K562 (cell line): ENCODE measurements around the gene AFAP1. TPM values are rescaled to one million over a fixed set of nuclear protein-coding genes. Genes with fewer than 3 reads are reported as not detected.

Experiments
- ATAC-seq: fragments of 200-7000 bp; cut with Tn5 transposase; 3 replicates; pipeline ENCODE4 v1.9.1; 2020; ENCODE audit warnings: moderate library complexity
- BruUV-seq: library from RNA; stranded (reverse); fragments of 400-500 nt; replicated peaks from 2 replicates; lab custom pipeline; 2021; lab: Mats Ljungman, UMichigan
- CTCF ChIA-PET: fragments of 300-600 bp; formaldehyde crosslinking; extraction: SDS; loops from one replicate; lab custom pipeline; 2021; ENCODE audit warnings: low intra/inter-chr PET ratio; lab: Yijun Ruan, JAX
- POLR2A ChIA-PET: fragments of 300-600, 350-650 bp; sonication (Branson Sonifier 250); formaldehyde crosslinking; extraction: SDS; loops from one replicate; lab custom pipeline; 2021; ENCODE audit warnings: antibody characterized with exemption, inconsistent platforms; lab: Yijun Ruan, JAX
- DNase-seq, 4 experiments: peaks; one replicate each; pipeline versions ENCODE4 v3.0.0 to v3.0.0-alpha.2; 2011 to 2018; ENCODE audit warnings: low spot score in 3 of 4, mixed read lengths in 3 of 4; ENCODE audit errors: extremely low read depth in 1 of 4
- FAIRE-seq: peaks from 2 replicates; lab custom pipeline; 2011; peaks lifted over from hg19 to GRCh38; lab: Jason Lieb, UNC
- H2AFZ ChIP-seq: 2 replicates; pipeline ENCODE4 v1.6.0; 2011; ENCODE audit warnings: low read depth, low read length, control low read depth, inconsistent platforms
- H3K27ac ChIP-seq: fragments of 200-600 bp; 3 replicates; pipeline ENCODE4 v1.8.0; 2011; ENCODE audit warnings: low read depth, mild to moderate bottlenecking, control low read depth, inconsistent platforms, low read length, moderate library complexity, mixed read lengths; ENCODE audit errors: extremely low read depth
- H3K27me3 ChIP-seq, 2 experiments: fragments of 300-600 bp in 1 of 2; 2 replicates in 1 of 2; 3 replicates in 1 of 2; pipeline versions ENCODE4 v1.6.0 to v1.8.0; 2011; ENCODE audit warnings: inconsistent platforms in 2 of 2, low read length in 2 of 2, mild to moderate bottlenecking in 1 of 2, mixed read lengths in 1 of 2, moderate library complexity in 1 of 2; ENCODE audit not compliant: control insufficient read depth in 2 of 2, insufficient read depth in 2 of 2
- H3K36me3 ChIP-seq: fragments of 300-600 bp; 3 replicates; pipeline ENCODE4 v1.8.0; 2011; ENCODE audit warnings: mild to moderate bottlenecking, low read length, inconsistent platforms; ENCODE audit not compliant: control insufficient read depth, insufficient read depth
- H3K4me1 ChIP-seq, 2 experiments: fragments of 200-600 bp in 1 of 2; replicated peaks in 1 of 2; 2 replicates in 1 of 2; 3 replicates in 1 of 2; pipeline versions ENCODE4 v1.5.1 to v1.8.0; 2011; ENCODE audit warnings: inconsistent platforms in 2 of 2, low read length in 2 of 2, mild to moderate bottlenecking in 1 of 2, mixed read lengths in 1 of 2, moderate library complexity in 1 of 2; ENCODE audit not compliant: control insufficient read depth in 2 of 2, insufficient read depth in 2 of 2
- H3K4me2 ChIP-seq: 2 replicates; pipeline ENCODE4 v1.6.1; 2011; ENCODE audit warnings: low read length, control low read depth, inconsistent platforms, mixed read lengths; ENCODE audit not compliant: insufficient read depth
- H3K4me3 ChIP-seq: fragments of 200-600 bp; sonication (generic), shearing (Covaris generic); 2 replicates; pipeline ENCODE4 v1.5.1; 2016; ENCODE audit warnings: control low read depth, inconsistent platforms
- H3K79me2 ChIP-seq: fragments of 200-600 bp; 3 replicates; pipeline ENCODE4 v1.8.0; 2011; ENCODE audit warnings: low read length, inconsistent platforms; ENCODE audit not compliant: control insufficient read depth, insufficient read depth
- H3K9ac ChIP-seq, 2 experiments: 2 replicates each; pipeline versions ENCODE4 v1.6.0 to v1.6.1; 2011; ENCODE audit warnings: low read depth in 2 of 2, low read length in 2 of 2, control low read depth in 1 of 2, inconsistent platforms in 1 of 2, mild to moderate bottlenecking in 1 of 2, mixed read lengths in 1 of 2; ENCODE audit not compliant: insufficient read depth in 1 of 2
- H3K9me1 ChIP-seq: one replicate; pipeline ENCODE4 v1.6.0; 2011; ENCODE audit warnings: inconsistent platforms, mild to moderate bottlenecking, low read length, moderate library complexity; ENCODE audit not compliant: control insufficient read depth, insufficient read depth
- H3K9me3 ChIP-seq: replicated peaks from 2 replicates; pipeline ENCODE4 v1.5.1; 2011; ENCODE audit warnings: low read depth, low read length, inconsistent platforms; ENCODE audit not compliant: control insufficient read depth, insufficient read depth
- H4K20me1 ChIP-seq: replicated peaks from 2 replicates; pipeline ENCODE4 v1.6.1; 2011; ENCODE audit warnings: low read length, inconsistent platforms, mixed read lengths; ENCODE audit not compliant: control insufficient read depth, insufficient read depth
- BACH1 ChIP-seq: fragments of 200-800 bp; sonication (Bioruptor generic); IDR thresholded peaks from 2 replicates; pipeline ENCODE4 v1.6.1; 2016; ENCODE audit warnings: missing genetic modification characterization, missing compliant biosample characterization
- BRCA1 ChIP-seq, 2 experiments: fragments of 450-650 bp in 1 of 2; sonication (generic) in 1 of 2; formaldehyde crosslinking in 1 of 2; IDR thresholded peaks; 2 replicates each; pipeline versions ENCODE4 v1.5.0 to v1.6.1; 2017 to 2020; ENCODE audit warnings: mild to moderate bottlenecking in 1 of 2, missing genetic modification reagents in 1 of 2
- DACH1 ChIP-seq: fragments of 450-650 bp; IDR thresholded peaks from 2 replicates; pipeline ENCODE4 v1.6.1; 2018; ENCODE audit not compliant: partially characterized antibody
- ETV5 ChIP-seq: sonication (generic); formaldehyde crosslinking; IDR thresholded peaks from 2 replicates; pipeline ENCODE4 v1.4.0; 2020; ENCODE audit warnings: low read depth, mild to moderate bottlenecking, missing genetic modification reagents
- FIP1L1 ChIP-seq: fragments of 200-400 bp; formaldehyde crosslinking; IDR thresholded peaks from 2 replicates; pipeline ENCODE4 v1.6.1; 2018; ENCODE audit warnings: mild to moderate bottlenecking, low read depth, low read length; ENCODE audit not compliant: poor library complexity, severe bottlenecking
- HNRNPH1 ChIP-seq: fragments of 200-400 bp; formaldehyde crosslinking; optimal IDR thresholded peaks from 2 replicates; pipeline ENCODE3; 2017; ENCODE audit warnings: low read depth, mild to moderate bottlenecking, low read length, moderate library complexity
- NKRF ChIP-seq: fragments of 450-650 bp; IDR thresholded peaks from 2 replicates; pipeline ENCODE4 v1.6.1; 2016; ENCODE audit warnings: borderline replicate concordance
- RREB1 ChIP-seq: fragments of 250-450 bp; sonication (Bioruptor Pico); IDR thresholded peaks from 2 replicates; pipeline ENCODE4 v1.4.0; 2020
- SMC3 ChIP-seq: conservative IDR thresholded peaks from 2 replicates; pipeline ENCODE4 v1.6.1; 2011; ENCODE audit warnings: low read depth, low read length, improper control_type of control experiment; ENCODE audit not compliant: insufficient read depth
- SRSF1 ChIP-seq: fragments of 200-400 bp; formaldehyde crosslinking; IDR thresholded peaks from 2 replicates; pipeline ENCODE4 v1.6.1; 2017; ENCODE audit warnings: mild to moderate bottlenecking, low read depth, low read length, moderate library complexity
- SUPT5H ChIP-seq: fragments of 450-650 bp; IDR thresholded peaks from 2 replicates; pipeline ENCODE4 v1.6.1; 2016
- TRIM28 ChIP-seq: fragments of 450-650 bp; IDR thresholded peaks from 2 replicates; pipeline ENCODE4 v1.6.1; 2017
- ZC3H4 ChIP-seq: sonication (generic); formaldehyde crosslinking; IDR thresholded peaks from 2 replicates; pipeline ENCODE4 v1.9.0; 2021; ENCODE audit warnings: missing genetic modification reagents, borderline replicate concordance
- ZNF584 ChIP-seq: fragments of 200-800 bp; sonication (Bioruptor generic); IDR thresholded peaks from 2 replicates; pipeline ENCODE4 v1.6.1; 2016; ENCODE audit warnings: low read depth, mild to moderate bottlenecking, missing genetic modification characterization, missing compliant biosample characterization
- WGBS: fragments of 100-300 bp; shearing (Covaris generic); methylation state at CpG from one replicate; pipeline ENCODE4 v1.1.6; 2016; ENCODE audit warnings: low coverage, mixed read lengths; ENCODE audit not compliant: insufficient coverage; ENCODE audit errors: missing lambda C conversion rate; 5-methylcytosine and 5-hydroxymethylcytosine counted together
- in situ Hi-C: fragments of 300-500 bp; cut with MboI; formaldehyde crosslinking; loops from 4 replicates; pipeline ENCODE4 v1.15.0; 2018; ENCODE audit warnings: inconsistent platforms, mixed read lengths
- intact Hi-C: fragments of 100-400 bp; cut with micrococcal nuclease; formaldehyde crosslinking; loops from 2 replicates; pipeline ENCODE4 v1.14.2; 2022
- polyA plus RNA-seq, 8 experiments: library from polyadenylated mRNA; depleted of rRNA in 4 of 8; stranded (reverse) in 5 of 8; unstranded in 3 of 8; fragments of >200 nt; fragmentation: Nextera tagmentation in 2 of 8; fragmentation: Illumina TruSeq in 1 of 8; extraction: Ambion mirVana in 2 of 8; extraction: Trizol in 1 of 8; gene quantifications; 2 replicates each; pipeline versions ENCODE4 v1.2.1 to v1.2.3, GENCODE V29; 2011 to 2014; ENCODE audit warnings: inconsistent platforms in 1 of 8, missing spikeins in 1 of 8
- total RNA-seq, 7 experiments: library from RNA; depleted of rRNA in 6 of 7; stranded (reverse); fragments of >200 nt in 6 of 7; fragmentation: Illumina TruSeq in 2 of 7; extraction: Trizol in 2 of 7; gene quantifications; 2 replicates each; pipeline versions ENCODE4 v1.2.1 to v1.2.3, GENCODE V29; 2011 to 2021; ENCODE audit warnings: low replicate concordance in 1 of 7

Gene AFAP1
- total and polyA plus RNA-seq, 9 of the 15 experiments (the other 6 are each of a cell fraction or from before 2014, with no cell fraction given), result 0.07 to 0.42 (median 0.12) TPM; not detected in 1

GRCh38 chr4:7764466-7764865, 175.2 kb downstream of the AFAP1 start (continued):
- TF ChIP-seq RREB1 (CRISPR knock-in tag) (no peak), BRCA1 (IDR thresholded peaks at IDR 0.05) (no peak), BRCA1 (CRISPR knock-in tag; IDR thresholded peaks at IDR 0.05) (no peak), SMC3 (no peak)

- no TSS peak for BruUV-seq
- H3K79me2 ChIP-seq, result peaks cover 4% of the 10 kb centered on the region; the same call in 1 of the 3 replicates
- intact Hi-C loops (no loop called here), in situ Hi-C loops (no loop called here)
- H4K20me1 ChIP-seq, result peaks cover 10% of the 10 kb centered on the region; the same call in 1 of the 2 replicates
- no peak for DNase-seq
- no peak overlapping the region for H3K9ac ChIP-seq
- no peaks in the 10 kb centered on the region for H3K27me3 ChIP-seq
- 41% methylated on average over 10 of the region's 10 CpGs for WGBS
- ATAC-seq, result no peak
- H3K4me2 ChIP-seq, result no peak overlapping the region
- FAIRE-seq, result no peak
- peaks cover 0 to 18% of the 10 kb centered on the region in 2 experiments; a peak in 2 of 5 replicates for H3K4me1 ChIP-seq
- no peaks in the 10 kb centered on the region for H3K9me1 ChIP-seq
- H3K4me3 ChIP-seq, result no peak overlapping the region
- ChIA-PET POLR2A (interaction anchor here (0.9 kb wide), 1 partner anchor 89 kb away, joined by 5 read pairs; no protein-coding TSS in a partner anchor), CTCF (no interaction called here)
- H3K9me3 ChIP-seq, result no peaks in the 10 kb centered on the region; the same call in 1 of the 2 replicates
- no peak overlapping the region for H3K27ac ChIP-seq
- H2AFZ ChIP-seq, result no peak overlapping the region
- H3K36me3 ChIP-seq, result peaks cover 8% of the 10 kb centered on the region; the same call in 1 of the 3 replicates
- TF ChIP-seq SUPT5H (no peak), FIP1L1 (no peak), TRIM28 (no peak), BACH1 (no peak), SRSF1 (no peak), ETV5 (no peak), NKRF (no peak), DACH1 (no peak), ZC3H4 (CRISPR knock-in tag) (no peak), HNRNPH1 (no peak), ZNF584 (CRISPR knock-in tag) (no peak)
Measured at GRCh38 chr4:7763788-7764187, 175.9 kb downstream of the AFAP1 start.
